HEK293T (cell line): Measurements from ENCODE around the gene BMP7.

Experiments used
- CTCF ChIA-PET: fragments of 350-600 bp; formaldehyde crosslinking; extraction: SDS; loops from one replicate; lab custom pipeline; 2021; ENCODE audit warnings: antibody characterized with exemption, inconsistent platforms; lab: Yijun Ruan, JAX
- POLR2A ChIA-PET: fragments of 350-600 bp; formaldehyde crosslinking; extraction: SDS; loops from one replicate; lab custom pipeline; 2020; ENCODE audit warnings: antibody characterized with exemption, inconsistent platforms; lab: Yijun Ruan, JAX
- DNase-seq: peaks from one replicate; pipeline ENCODE4 v3.0.0; 2012; ENCODE audit warnings: mixed read lengths; ENCODE audit errors: extremely low spot score
- ARNT ChIP-seq: fragments of 450-650 bp; IDR thresholded peaks from 2 replicates; pipeline ENCODE4 v1.6.1; 2017; ENCODE audit warnings: mild to moderate bottlenecking
- BHLHE40 ChIP-seq: fragments of 450-650 bp; IDR thresholded peaks from 2 replicates; pipeline ENCODE4 v1.6.1; 2016; ENCODE audit warnings: mild to moderate bottlenecking, moderate library complexity, borderline replicate concordance
- CTBP1 ChIP-seq: fragments of 450-650 bp; IDR thresholded peaks from 2 replicates; pipeline ENCODE4 v1.6.1; 2016; ENCODE audit warnings: borderline replicate concordance
- ELF4 ChIP-seq: fragments of 450-650 bp; IDR thresholded peaks from 2 replicates; pipeline ENCODE4 v1.6.1; 2017; ENCODE audit warnings: antibody characterized with exemption
- FOXA1 ChIP-seq: fragments of 450-650 bp; IDR thresholded peaks from 2 replicates; pipeline ENCODE4 v1.6.1; 2016; ENCODE audit warnings: mild to moderate bottlenecking
- FOXK2 ChIP-seq: fragments of 450-650 bp; IDR thresholded peaks from 2 replicates; pipeline ENCODE4 v1.6.1; 2016; ENCODE audit warnings: mild to moderate bottlenecking
- FOXM1 ChIP-seq: fragments of 450-650 bp; IDR thresholded peaks from 2 replicates; pipeline ENCODE4 v1.6.1; 2017; ENCODE audit warnings: mild to moderate bottlenecking, borderline replicate concordance
- HDGF ChIP-seq: fragments of 450-650 bp; IDR thresholded peaks from 2 replicates; pipeline ENCODE4 v1.6.1; 2017; ENCODE audit warnings: antibody characterized with exemption, borderline replicate concordance
- L3MBTL2 ChIP-seq: fragments of 450-650 bp; conservative IDR thresholded peaks from 2 replicates; pipeline ENCODE4 v1.6.1; 2016; ENCODE audit warnings: mild to moderate bottlenecking
- LEF1 ChIP-seq: fragments of 450-650 bp; IDR thresholded peaks from 2 replicates; pipeline ENCODE4 v1.6.1; 2017; ENCODE audit warnings: mild to moderate bottlenecking, borderline replicate concordance
- NFRKB ChIP-seq: fragments of 450-650 bp; IDR thresholded peaks from 2 replicates; pipeline ENCODE4 v1.6.1; 2016; ENCODE audit warnings: mild to moderate bottlenecking, moderate library complexity
- SP1 ChIP-seq: fragments of 450-650 bp; IDR thresholded peaks from 2 replicates; pipeline ENCODE4 v1.6.1; 2017
- SUZ12 ChIP-seq: fragments of 450-650 bp; IDR thresholded peaks from 2 replicates; pipeline ENCODE4 v1.6.1; 2016; ENCODE audit warnings: mild to moderate bottlenecking
- TARDBP ChIP-seq: fragments of 450-650 bp; IDR thresholded peaks from 2 replicates; pipeline ENCODE4 v1.6.1; 2016
- ZNF384 ChIP-seq: fragments of 450-650 bp; IDR thresholded peaks from 2 replicates; pipeline ENCODE4 v1.6.1; 2016
- TF ChIP-seq, protein P1 (sequence below): fragments of 450-650 bp; IDR thresholded peaks from 2 replicates; pipeline ENCODE4 v1.6.1; 2016

Gene BMP7

DNA sequence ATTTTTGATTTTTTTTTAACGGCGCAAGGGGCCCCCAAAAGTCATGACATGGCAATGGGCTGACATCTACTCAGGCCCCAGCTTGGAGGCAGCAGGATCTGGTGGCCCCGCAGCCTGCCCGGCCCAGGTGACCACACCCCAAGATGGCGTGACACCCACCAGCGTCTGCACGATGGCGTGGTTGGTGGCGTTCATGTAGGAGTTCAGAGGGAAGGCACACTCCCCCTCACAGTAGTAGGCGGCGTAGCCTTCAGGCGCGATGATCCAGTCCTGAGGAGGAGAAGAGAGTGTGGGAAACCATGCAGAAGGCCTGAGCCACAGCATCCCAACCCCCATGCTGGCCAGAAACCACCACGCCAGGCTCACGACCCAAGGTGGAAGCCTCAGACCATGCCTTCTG lies 93.4 kb downstream of the BMP7 start:
- no peak for DNase-seq
- TF ChIP-seq ZNF384 (no peak), BHLHE40 (no peak), SUZ12 (no peak), TARDBP (no peak), ELF4 (no peak), FOXA1 (no peak), ARNT (no peak), L3MBTL2 (no peak), NFRKB (no peak), FOXM1 (no peak)
- TF ChIP-seq, protein P1, sequence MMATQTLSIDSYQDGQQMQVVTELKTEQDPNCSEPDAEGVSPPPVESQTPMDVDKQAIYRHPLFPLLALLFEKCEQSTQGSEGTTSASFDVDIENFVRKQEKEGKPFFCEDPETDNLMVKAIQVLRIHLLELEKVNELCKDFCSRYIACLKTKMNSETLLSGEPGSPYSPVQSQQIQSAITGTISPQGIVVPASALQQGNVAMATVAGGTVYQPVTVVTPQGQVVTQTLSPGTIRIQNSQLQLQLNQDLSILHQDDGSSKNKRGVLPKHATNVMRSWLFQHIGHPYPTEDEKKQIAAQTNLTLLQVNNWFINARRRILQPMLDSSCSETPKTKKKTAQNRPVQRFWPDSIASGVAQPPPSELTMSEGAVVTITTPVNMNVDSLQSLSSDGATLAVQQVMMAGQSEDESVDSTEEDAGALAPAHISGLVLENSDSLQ: no peak
- CTCF ChIA-PET: no interaction called here
- POLR2A ChIA-PET: no interaction called here

GRCh38 chr20:57170343-57170742 lies 96.1 kb downstream of the BMP7 start:
- POLR2A ChIA-PET: no interaction called here
- DNase-seq: no peak
- CTCF ChIA-PET: no interaction called here
- TF ChIP-seq HDGF (no peak), NFRKB (no peak), L3MBTL2 (no peak), ELF4 (no peak), BHLHE40 (no peak), TARDBP (no peak), CTBP1 (no peak), ARNT (no peak), LEF1 (no peak), FOXM1 (no peak), FOXK2 (no peak), SP1 (no peak), ZNF384 (no peak), FOXA1 (no peak), SUZ12 (no peak)
- TF ChIP-seq, protein P1: no peak

DNA sequence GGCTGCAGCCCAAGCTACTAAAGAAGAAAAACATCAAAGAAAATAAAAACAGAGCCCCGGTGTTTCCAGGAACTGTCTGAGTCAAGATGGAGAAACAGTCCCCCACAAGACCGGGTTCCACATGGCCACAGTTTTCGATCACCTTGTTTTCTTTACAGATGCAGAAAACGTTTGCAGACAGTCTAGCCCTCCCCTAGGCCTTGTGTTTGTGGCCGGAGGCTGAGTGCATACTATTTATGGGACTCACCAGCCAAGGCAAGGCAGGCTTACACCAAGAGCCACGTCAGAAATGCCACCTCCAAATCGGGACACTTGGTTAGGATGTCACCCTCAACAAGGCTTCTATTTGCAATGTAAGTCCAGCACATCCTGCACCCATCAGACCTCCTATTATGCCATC lies 97.3 kb downstream of the BMP7 start:
- DNase-seq: no peak
- POLR2A ChIA-PET: interaction anchor here (1.3 kb wide), 1 partner anchor 83 kb away, joined by 3 read pairs; no protein-coding TSS in a partner anchor
- TF ChIP-seq LEF1 (no peak), TARDBP (no peak), ARNT (no peak), SUZ12 (no peak), BHLHE40 (no peak), CTBP1 (no peak), SP1 (no peak), FOXM1 (no peak), NFRKB (no peak), ZNF384 (no peak), FOXA1 (no peak), L3MBTL2 (no peak), HDGF (no peak), ELF4 (no peak)
- TF ChIP-seq, protein P1: no peak
- CTCF ChIA-PET: no interaction called here

- DNase-seq: peak; percentile 48
- ChIA-PET POLR2A (interaction anchor here (1.3 kb wide), 1 partner anchor 84 kb away, joined by 3 read pairs; no protein-coding TSS in a partner anchor), CTCF (no interaction called here)
- TF ChIP-seq ARNT (no peak), CTBP1 (peak; percentile 73), NFRKB (no peak), ELF4 (no peak), SUZ12 (no peak)
- TF ChIP-seq, protein P1: peak; percentile 70
Observed at GRCh38 chr20:57167971-57168701, 98.3 kb downstream of the BMP7 start.

- no peak for DNase-seq
- ChIA-PET CTCF (no interaction called here), POLR2A (no interaction called here)
- TF ChIP-seq SUZ12: no peak
- TF ChIP-seq ARNT: no peak
- no peak for TF ChIP-seq NFRKB
- TF ChIP-seq SP1: no peak
- TF ChIP-seq HDGF: no peak
- no peak for TF ChIP-seq FOXA1
- TF ChIP-seq TARDBP: no peak
- no peak for TF ChIP-seq L3MBTL2
- TF ChIP-seq ZNF384: no peak
- TF ChIP-seq FOXM1: no peak
- no peak for TF ChIP-seq ELF4
- no peak for TF ChIP-seq FOXK2
- no peak for TF ChIP-seq BHLHE40
Observed at GRCh38 chr20:57167292-57167655, 99.2 kb downstream of the BMP7 start.
